ENCODE measurements around the gene MYO7A. TPM values are rescaled to one million over a fixed set of nuclear protein-coding genes. Genes with fewer than 3 reads are reported as not detected.

MYO7A gene
- total and polyA plus RNA-seq, 2 experiments from 2014 or later, result not detected

DNA sequence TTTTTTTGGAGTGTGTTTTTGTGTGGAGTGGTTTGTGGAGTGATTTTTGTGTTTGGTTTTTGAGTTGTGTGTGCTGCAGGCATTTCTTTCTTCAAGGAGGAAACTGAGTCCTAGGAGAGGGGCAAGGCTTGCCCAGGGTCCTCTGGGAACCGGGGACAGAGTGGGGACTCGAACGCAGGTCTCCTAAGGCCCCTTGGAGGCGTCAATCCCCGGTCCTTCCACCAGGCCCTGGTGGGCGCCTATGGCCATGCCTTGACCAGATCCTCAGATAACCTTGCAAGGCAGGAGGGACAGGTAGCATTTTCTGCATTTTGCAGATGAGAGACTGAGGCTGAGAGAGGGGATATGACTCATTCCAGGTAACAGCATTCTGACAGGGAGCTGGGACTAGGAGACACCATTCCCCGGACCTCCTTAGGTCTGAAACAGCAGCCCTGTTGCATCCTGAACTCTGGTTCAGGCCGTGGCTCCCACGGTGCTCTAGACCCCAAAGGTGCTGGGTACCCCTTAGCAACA lies 39.1 kb downstream of the MYO7A start:
- WGBS, 2 experiments (ENCODE audit: low coverage in 1 of 2, low lambda C conversion rate in 2 of 2, missing lambda C conversion rate in 2 of 2), result 78 to 80% methylated on average over 9 of the region's 9 CpGs
- no peak for DNase-seq
- TF ChIP-seq EZH2phosphoT487 (IDR thresholded peaks at IDR 0.05; ENCODE audit: insufficient read depth, low read depth) (no peak), EZH2 (IDR thresholded peaks at IDR 0.05; ENCODE audit: insufficient read depth, poor library complexity, severe bottlenecking) (no peak)

DNA sequence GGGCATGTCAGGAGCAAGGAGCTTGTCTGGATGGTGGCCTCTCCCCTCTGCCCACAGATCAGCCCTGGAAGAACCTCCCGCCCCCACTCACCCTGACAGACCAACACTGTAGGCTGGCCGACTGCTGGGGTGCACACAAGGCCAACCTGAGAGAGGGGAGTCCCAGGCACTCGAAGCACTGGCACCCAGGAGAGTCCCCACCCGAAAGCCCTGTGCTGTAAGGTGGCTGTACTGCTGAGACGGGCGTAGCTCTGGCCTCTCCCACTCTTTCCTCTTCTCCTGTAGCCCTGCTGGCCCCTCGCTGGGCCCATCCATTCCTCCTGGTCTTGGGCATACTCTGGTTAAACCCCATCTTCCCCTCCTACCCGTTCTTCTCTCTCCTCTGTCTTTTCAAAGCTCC lies 39.7 kb downstream of the MYO7A start:
- no peaks in the 10 kb centered on the region for H3F3A ChIP-seq (ENCODE audit: insufficient read depth)

More for the DNA sequence above, 39.1 kb downstream of the MYO7A start:
- Histone ChIP-seq H3K9me2 (ENCODE audit: insufficient read depth) (no peaks in the 10 kb centered on the region), H3K79me2 (ENCODE audit: insufficient read depth) (no peaks in the 10 kb centered on the region), H2AFZ (no peak overlapping the region), H3K36me3 (ENCODE audit: low read depth) (no peaks in the 10 kb centered on the region), H3F3A (ENCODE audit: insufficient read depth) (no peaks in the 10 kb centered on the region), H3K4me3 (no peak overlapping the region), H3K27ac (no peak overlapping the region), H3K9me3 (ENCODE audit: low read depth) (no peaks in the 10 kb centered on the region), H3K9ac (no peak overlapping the region), H3K4me2 (ENCODE audit: unreplicated experiment) (no peak overlapping the region), H4K20me1 (ENCODE audit: insufficient read depth) (no peaks in the 10 kb centered on the region), H3K27me3 (replicated peaks; ENCODE audit: insufficient read depth) (no peaks in the 10 kb centered on the region; the same call in none of the 2 replicates), H3K4me1 (ENCODE audit: insufficient read depth) (no peaks in the 10 kb centered on the region)
- in situ Hi-C loops (cut with MboI), result no loop called here

DNA sequence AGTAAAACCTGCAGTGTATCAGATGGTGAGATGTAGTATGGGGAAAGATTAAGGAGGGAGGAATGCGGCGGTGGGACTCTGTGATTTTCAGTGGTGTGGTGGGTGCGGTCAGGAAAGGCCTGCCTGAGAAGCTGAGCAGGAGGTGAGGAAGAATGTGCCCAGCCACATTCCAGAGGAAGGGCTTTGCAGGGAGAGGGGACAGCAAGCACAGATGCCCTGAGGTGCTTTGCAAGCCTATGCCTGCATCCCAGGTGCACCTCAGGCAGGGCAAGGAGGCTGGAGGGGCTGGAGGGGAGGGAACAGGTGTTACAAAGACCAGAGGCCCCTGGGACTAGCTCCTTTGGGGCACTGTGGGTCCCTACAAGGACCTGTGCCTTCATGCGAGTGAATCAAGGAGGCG lies 42.1 kb downstream of the MYO7A start:
- H3K9me3 ChIP-seq (ENCODE audit: low read depth), result no peaks in the 10 kb centered on the region
- H3K4me2 ChIP-seq (ENCODE audit: unreplicated experiment), result no peak overlapping the region
- no peaks in the 10 kb centered on the region for H4K20me1 ChIP-seq (ENCODE audit: insufficient read depth)
- no peaks in the 10 kb centered on the region for H3F3A ChIP-seq (ENCODE audit: insufficient read depth)
- in situ Hi-C loops (cut with MboI), result no loop called here
- H3K9ac ChIP-seq, result no peak overlapping the region
- H3K27ac ChIP-seq, result no peak overlapping the region
- no peak for DNase-seq
- H3K36me3 ChIP-seq (ENCODE audit: low read depth), result no peaks in the 10 kb centered on the region
- no peaks in the 10 kb centered on the region for H3K79me2 ChIP-seq (ENCODE audit: insufficient read depth)
- WGBS, 2 experiments (ENCODE audit: low coverage in 1 of 2, low lambda C conversion rate in 2 of 2, missing lambda C conversion rate in 2 of 2), result 68 to 74% methylated on average over 5 of the region's 5 CpGs
- no peak overlapping the region for H2AFZ ChIP-seq
- no peaks in the 10 kb centered on the region; the same call in 1 of the 2 replicates for H3K27me3 ChIP-seq (replicated peaks; ENCODE audit: insufficient read depth)
- no peak overlapping the region for H3K4me3 ChIP-seq
- no peaks in the 10 kb centered on the region for H3K4me1 ChIP-seq (ENCODE audit: insufficient read depth)
- no peaks in the 10 kb centered on the region for H3K9me2 ChIP-seq (ENCODE audit: insufficient read depth)
- TF ChIP-seq EZH2 (IDR thresholded peaks at IDR 0.05; ENCODE audit: insufficient read depth, poor library complexity, severe bottlenecking) (no peak), EZH2phosphoT487 (IDR thresholded peaks at IDR 0.05; ENCODE audit: insufficient read depth, low read depth) (no peak)

More for the DNA sequence above, 39.7 kb downstream of the MYO7A start:
- Histone ChIP-seq H3K4me1 (ENCODE audit: insufficient read depth) (no peaks in the 10 kb centered on the region), H4K20me1 (ENCODE audit: insufficient read depth) (no peaks in the 10 kb centered on the region), H3K27ac (no peak overlapping the region), H3K79me2 (ENCODE audit: insufficient read depth) (no peaks in the 10 kb centered on the region), H3K4me3 (no peak overlapping the region), H2AFZ (no peak overlapping the region), H3K27me3 (replicated peaks; ENCODE audit: insufficient read depth) (no peaks in the 10 kb centered on the region; the same call in none of the 2 replicates), H3K9me2 (ENCODE audit: insufficient read depth) (no peaks in the 10 kb centered on the region), H3K9ac (no peak overlapping the region), H3K9me3 (ENCODE audit: low read depth) (no peaks in the 10 kb centered on the region), H3K36me3 (ENCODE audit: low read depth) (no peaks in the 10 kb centered on the region), H3K4me2 (ENCODE audit: unreplicated experiment) (no peak overlapping the region)
- DNase-seq, result no peak
- 64 to 69% methylated on average over 8 of the region's 8 CpGs for WGBS, 2 experiments (ENCODE audit: low coverage in 1 of 2, low lambda C conversion rate in 2 of 2, missing lambda C conversion rate in 2 of 2)
- in situ Hi-C loops (cut with MboI), result no loop called here
- TF ChIP-seq EZH2 (IDR thresholded peaks at IDR 0.05; ENCODE audit: insufficient read depth, poor library complexity, severe bottlenecking), result no peak
- no peak for TF ChIP-seq EZH2phosphoT487 (IDR thresholded peaks at IDR 0.05; ENCODE audit: insufficient read depth, low read depth)

DNA sequence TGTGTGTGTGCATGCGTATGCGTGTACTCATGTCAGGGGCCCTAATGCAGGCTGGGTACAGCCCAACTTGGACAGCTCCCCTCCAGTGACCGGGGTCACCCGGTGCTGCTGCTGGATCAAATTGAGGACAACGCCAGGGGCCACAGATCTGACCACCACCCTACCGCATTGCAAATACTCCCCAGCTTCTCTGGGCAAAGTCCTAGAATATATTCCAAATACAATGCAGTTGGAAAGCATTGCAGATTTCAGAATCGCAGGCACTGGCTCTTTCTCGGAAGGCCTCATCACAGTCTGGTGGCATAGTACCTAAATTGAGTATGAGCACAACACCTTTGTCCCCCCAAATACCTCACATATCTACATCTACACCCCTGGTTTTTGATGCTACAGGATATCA lies 43.2 kb downstream of the MYO7A start:
- Histone ChIP-seq H2AFZ (no peak overlapping the region), H3K4me1 (ENCODE audit: insufficient read depth) (no peaks in the 10 kb centered on the region), H3K9me3 (ENCODE audit: low read depth) (no peaks in the 10 kb centered on the region), H3F3A (ENCODE audit: insufficient read depth) (no peaks in the 10 kb centered on the region), H3K27ac (no peak overlapping the region), H4K20me1 (ENCODE audit: insufficient read depth) (no peaks in the 10 kb centered on the region), H3K36me3 (ENCODE audit: low read depth) (no peaks in the 10 kb centered on the region), H3K4me2 (ENCODE audit: unreplicated experiment) (no peak overlapping the region), H3K9me2 (ENCODE audit: insufficient read depth) (no peaks in the 10 kb centered on the region), H3K79me2 (ENCODE audit: insufficient read depth) (no peaks in the 10 kb centered on the region), H3K4me3 (no peak overlapping the region), H3K9ac (no peak overlapping the region), H3K27me3 (replicated peaks; ENCODE audit: insufficient read depth) (no peaks in the 10 kb centered on the region)
- in situ Hi-C loops (cut with MboI), result no loop called here
- DNase-seq, result no peak
- 93 to 94% methylated on average over 8 of the region's 8 CpGs for WGBS, 2 experiments (ENCODE audit: low coverage in 1 of 2, low lambda C conversion rate in 2 of 2, missing lambda C conversion rate in 2 of 2)
- TF ChIP-seq EZH2 (IDR thresholded peaks at IDR 0.05; ENCODE audit: insufficient read depth, poor library complexity, severe bottlenecking) (no peak), EZH2phosphoT487 (IDR thresholded peaks at IDR 0.05; ENCODE audit: insufficient read depth, low read depth) (no peak)
